H1 (cell line): ENCODE data around the gene NDUFS3. TPM values are rescaled to one million over a fixed set of nuclear protein-coding genes. Genes with fewer than 3 reads are reported as not detected.

Experiments
- CTCF ChIA-PET: fragments of 300-600 bp; sonication (Branson Sonifier 250); formaldehyde crosslinking; loops from one replicate; lab custom pipeline; 2021; ENCODE audit not compliant: partially characterized antibody; lab: Charles Lee
- POLR2A ChIA-PET: fragments of 300-600 bp; sonication (Branson Sonifier 250); formaldehyde crosslinking; loops from one replicate; lab custom pipeline; 2021; ENCODE audit warnings: inconsistent platforms; ENCODE audit not compliant: partially characterized antibody; lab: Charles Lee
- DNase-seq, 2 experiments: peaks; one replicate each; pipeline versions ENCODE4 v3.0.0 to v3.0.0-alpha.2; 2010 to 2022; ENCODE audit warnings: low spot score in 2 of 2, low read depth in 1 of 2, mixed read lengths in 1 of 2
- FAIRE-seq: peaks from 2 replicates; lab custom pipeline; 2011; peaks lifted over from hg19 to GRCh38; lab: Jason Lieb, UNC
- H2AFZ ChIP-seq: 2 replicates; pipeline ENCODE4 v1.8.1; 2012; ENCODE audit warnings: low read length, inconsistent platforms
- H2AK5ac ChIP-seq: 2 replicates; pipeline ENCODE4 v1.6.1; 2013; ENCODE audit warnings: low read depth, low read length
- H2BK120ac ChIP-seq: replicated peaks from 2 replicates; pipeline ENCODE3; 2013; ENCODE audit warnings: low read depth, low read length, inconsistent platforms
- H2BK12ac ChIP-seq: 2 replicates; pipeline ENCODE4 v1.6.1; 2013; ENCODE audit warnings: low read depth, low read length
- H2BK15ac ChIP-seq: 2 replicates; pipeline ENCODE4 v1.6.1; 2013; ENCODE audit warnings: low read length
- H2BK20ac ChIP-seq: 2 replicates; pipeline ENCODE4 v1.6.1; 2013; ENCODE audit warnings: low read length
- H2BK5ac ChIP-seq: 2 replicates; pipeline ENCODE4 v1.6.1; 2013; ENCODE audit warnings: low read depth, low read length
- H3K14ac ChIP-seq: 2 replicates; pipeline ENCODE4 v1.6.1; 2013; ENCODE audit warnings: inconsistent platforms; ENCODE audit not compliant: insufficient read length
- H3K18ac ChIP-seq: 2 replicates; pipeline ENCODE4 v1.6.1; 2013; ENCODE audit warnings: low read length; ENCODE audit errors: extremely low read depth
- H3K23ac ChIP-seq: 2 replicates; pipeline ENCODE4 v1.6.1; 2013; ENCODE audit warnings: inconsistent platforms; ENCODE audit not compliant: insufficient read length
- H3K23me2 ChIP-seq: 2 replicates; pipeline ENCODE4 v1.6.1; 2013; ENCODE audit warnings: low read depth, low read length
- H3K27ac ChIP-seq: 2 replicates; pipeline ENCODE4 v1.6.1; 2011; ENCODE audit warnings: low read depth, low read length, inconsistent platforms
- H3K27me3 ChIP-seq, 4 experiments: replicated peaks in 1 of 4; 1 replicate in 1 of 4; 2 replicates in 3 of 4; pipeline versions ENCODE4 v1.6.1 to v1.8.1; 2011 to 2013; ENCODE audit warnings: low read length in 3 of 4, mild to moderate bottlenecking in 3 of 4, inconsistent platforms in 2 of 4, mixed read lengths in 2 of 4, moderate library complexity in 1 of 4; ENCODE audit not compliant: control insufficient read depth in 3 of 4, insufficient read depth in 3 of 4; ENCODE audit errors: extremely low read depth in 1 of 4
- H3K36me3 ChIP-seq, 4 experiments: 2 replicates each; pipeline versions ENCODE4 v1.6.1 to v1.8.1; 2011 to 2013; ENCODE audit warnings: mild to moderate bottlenecking in 4 of 4, low read length in 3 of 4, moderate library complexity in 2 of 4, control low read depth in 1 of 4, inconsistent platforms in 1 of 4; ENCODE audit not compliant: insufficient read depth in 4 of 4, control insufficient read depth in 2 of 4
- H3K4ac ChIP-seq: replicated peaks from 2 replicates; pipeline ENCODE3; 2013; ENCODE audit warnings: low read length, low read depth, mixed read lengths, inconsistent platforms; ENCODE audit not compliant: insufficient read length
- H3K4me1 ChIP-seq, 4 experiments: replicated peaks in 1 of 4; 1 replicate in 1 of 4; 2 replicates in 3 of 4; pipeline versions ENCODE4 v1.6.1 to v1.8.1; 2011 to 2013; ENCODE audit warnings: low read length in 3 of 4, inconsistent platforms in 2 of 4, mixed read lengths in 1 of 4; ENCODE audit not compliant: insufficient read depth in 4 of 4, control insufficient read depth in 3 of 4
- H3K4me2 ChIP-seq, 2 experiments: 2 replicates each; pipeline versions ENCODE4 v1.6.1 to v1.8.1; 2011 to 2013; ENCODE audit warnings: low read depth in 2 of 2, low read length in 2 of 2, control low read depth in 1 of 2, inconsistent platforms in 1 of 2, mild to moderate bottlenecking in 1 of 2; ENCODE audit not compliant: insufficient read depth in 1 of 2
- H3K4me3 ChIP-seq, 4 experiments: fragments of 200-600, 300-600 bp in 1 of 4; sonication (generic), shearing (Covaris generic), sonication (Bioruptor Twin) in 1 of 4; 2 replicates each; pipeline versions ENCODE4 v1.5.1 to v1.8.1; 2011 to 2016; ENCODE audit warnings: low read length in 4 of 4, low read depth in 3 of 4, control low read depth in 2 of 4, inconsistent platforms in 2 of 4, mild to moderate bottlenecking in 2 of 4, mixed read lengths in 1 of 4, moderate library complexity in 1 of 4; ENCODE audit not compliant: insufficient read depth in 2 of 4; ENCODE audit errors: extremely low read depth in 1 of 4
- H3K56ac ChIP-seq: replicated peaks from 2 replicates; pipeline ENCODE3; 2013; ENCODE audit warnings: low read depth, mild to moderate bottlenecking, mixed read lengths, low read length, inconsistent platforms; ENCODE audit not compliant: insufficient read length
- H3K79me1 ChIP-seq: 2 replicates; pipeline ENCODE4 v1.6.1; 2013; ENCODE audit warnings: low read depth, low read length, control low read depth
- H3K79me2 ChIP-seq, 2 experiments: 2 replicates each; pipeline versions ENCODE4 v1.6.1 to v1.8.1; 2012 to 2013; ENCODE audit warnings: low read length in 2 of 2, mild to moderate bottlenecking in 2 of 2, inconsistent platforms in 1 of 2; ENCODE audit not compliant: insufficient read depth in 2 of 2, control insufficient read depth in 1 of 2
- H3K9ac ChIP-seq, 4 experiments: replicated peaks in 1 of 4; 1 replicate in 1 of 4; 2 replicates in 3 of 4; pipeline versions ENCODE4 v1.6.1 to v1.8.1; 2011 to 2013; ENCODE audit warnings: low read depth in 3 of 4, low read length in 3 of 4, control low read depth in 2 of 4, mild to moderate bottlenecking in 2 of 4, moderate library complexity in 2 of 4, inconsistent platforms in 1 of 4; ENCODE audit errors: extremely low read depth in 1 of 4
- H3K9me3 ChIP-seq, 2 experiments: 2 replicates each; pipeline versions ENCODE4 v1.6.1 to v1.8.1; 2012 to 2013; ENCODE audit warnings: mild to moderate bottlenecking in 2 of 2, moderate library complexity in 2 of 2, control low read depth in 1 of 2, inconsistent platforms in 1 of 2, low read depth in 1 of 2, low read length in 1 of 2, mixed read lengths in 1 of 2; ENCODE audit not compliant: insufficient read depth in 2 of 2
- H4K20me1 ChIP-seq, 2 experiments: replicated peaks in 1 of 2; 2 replicates each; pipeline versions ENCODE3 to v1.8.1; 2011 to 2013; ENCODE audit warnings: inconsistent platforms in 2 of 2, low read length in 2 of 2, mild to moderate bottlenecking in 1 of 2; ENCODE audit not compliant: insufficient read depth in 2 of 2, control insufficient read depth in 1 of 2
- H4K5ac ChIP-seq: 2 replicates; pipeline ENCODE4 v1.6.1; 2013; ENCODE audit warnings: low read length, low read depth, mixed read lengths, inconsistent platforms; ENCODE audit not compliant: insufficient read length
- H4K8ac ChIP-seq: 2 replicates; pipeline ENCODE4 v1.8.0; 2013; ENCODE audit warnings: mild to moderate bottlenecking, moderate library complexity, low read length, inconsistent platforms; ENCODE audit not compliant: insufficient read depth; ENCODE audit errors: extremely low read depth
- H4K91ac ChIP-seq: replicated peaks from 2 replicates; pipeline ENCODE3; 2013; ENCODE audit warnings: low read length, mixed read lengths, inconsistent platforms; ENCODE audit not compliant: insufficient read length
- KDM1A ChIP-seq: fragments of 200-600, 300-600 bp; sonication (generic); IDR thresholded peaks from 2 replicates; pipeline ENCODE4 v1.7.1; 2016; ENCODE audit warnings: mild to moderate bottlenecking, low read length, borderline replicate concordance
- SP4 ChIP-seq: IDR thresholded peaks from 2 replicates; pipeline ENCODE4 v1.6.1; 2012; ENCODE audit warnings: low read length, inconsistent platforms
- WGBS, 2 experiments: shearing (Covaris generic) in 1 of 2; methylation state at CpG; one replicate each; pipeline versions ENCODE4 v1.1.6 to v1.1.7; 2013 to 2015; ENCODE audit warnings: low lambda C conversion rate in 2 of 2, mixed read lengths in 2 of 2, inconsistent platforms in 1 of 2, low coverage in 1 of 2, missing lambda C conversion rate in 1 of 2; ENCODE audit not compliant: insufficient replicate concordance in 2 of 2, insufficient coverage in 1 of 2, insufficient read length in 1 of 2; ENCODE audit errors: extremely low coverage in 1 of 2, missing lambda C conversion rate in 1 of 2; 5-methylcytosine and 5-hydroxymethylcytosine counted together
- polyA plus RNA-seq, 7 experiments: library from polyadenylated mRNA; depleted of rRNA in 3 of 7; stranded (reverse) in 5 of 7; unstranded in 2 of 7; fragments of >200 nt in 5 of 7; fragments of 200-250 nt in 2 of 7; gene quantifications; 1 replicate in 5 of 7; 2 replicates in 1 of 7; 4 replicates in 1 of 7; pipeline versions ENCODE4 v1.2.1 to v1.2.3, GENCODE V29; 2011 to 2013; ENCODE audit warnings: missing spikeins in 2 of 7, mixed read lengths in 2 of 7
- total RNA-seq: library from RNA; stranded (reverse); fragmentation: NEBNext Ultra II Directional; extraction: Animal tissue kit (Norgen Biotek cat#: 25700); gene quantifications from 2 replicates; pipeline ENCODE4 v1.2.1, GENCODE V29; 2021

Gene NDUFS3
- total and polyA plus RNA-seq, 2 of the 8 experiments (the other 6 are each of a cell fraction or from before 2014, with no cell fraction given), result 135 to 241 TPM

DNA sequence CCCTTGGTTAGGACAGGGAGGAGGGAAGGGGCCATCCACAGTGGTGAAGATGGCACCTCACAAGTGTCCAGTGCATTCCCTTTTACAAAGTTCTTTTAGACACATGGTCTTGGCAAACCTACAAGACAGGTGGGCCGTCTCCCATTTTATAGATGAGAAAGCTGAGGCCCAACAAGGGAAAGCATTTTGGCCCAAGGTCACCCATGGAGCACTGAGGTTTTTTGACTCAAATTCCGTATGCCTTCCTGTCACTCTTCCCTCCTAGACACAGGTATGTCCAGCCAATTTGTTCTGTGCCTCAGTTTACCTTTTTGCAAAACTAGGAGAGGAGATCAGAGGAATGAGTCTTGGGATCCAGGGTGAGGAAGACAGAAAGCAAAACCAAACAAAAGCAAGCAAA is 14.1 kb downstream of the NDUFS3 start:
- no peak overlapping the region for H3K27ac ChIP-seq
- H4K20me1 ChIP-seq, result no peaks in the 10 kb centered on the region
- TF ChIP-seq SP4 (no peak), KDM1A (peak; percentile 34; the same call in 1 of the 2 replicates)
- TF ChIP-seq, all 59 proteins: peak for 1
- no peak overlapping the region for H4K5ac ChIP-seq
- peaks cover 2% of the 10 kb centered on the region; the same call in 1 of the 2 replicates for H3K23me2 ChIP-seq
- POLR2A ChIA-PET, result interaction anchor here (2.2 to 5.1 kb wide), 7 partner anchors 7 to 41 kb away, joined by 8 to 42 read pairs (median 10); partner anchors contain the start of genes FAM180B, KBTBD4, NDUFS3 and PTPMT1
- no peak overlapping the region for H3K14ac ChIP-seq
- no peaks in the 10 kb centered on the region for H3K9me3 ChIP-seq
- no peak overlapping the region for H2BK12ac ChIP-seq
- FAIRE-seq, result no peak
- WGBS, 2 experiments, result 95% methylated on average over 2 of the region's 2 CpGs; no CpG with 5 or more reads in 1 of the 2 experiments
- H3K4me3 ChIP-seq, result peak overlapping the region; percentile 49 to 94 (median 63); a peak in 5 of 8 replicates
- H2BK20ac ChIP-seq, result no peak overlapping the region
- H3K27me3 ChIP-seq, result peaks cover 0 to 32% (median 26%) of the 10 kb centered on the region in 4 experiments; a peak in 6 of 7 replicates
- H3K36me3 ChIP-seq, result no peaks in the 10 kb centered on the region
- H2BK5ac ChIP-seq, result no peak overlapping the region
- H3K4ac ChIP-seq, result no peak overlapping the region
- H3K4me1 ChIP-seq, result peaks cover 3 to 8% (median 4%) of the 10 kb centered on the region in 4 experiments; a peak in 6 of 7 replicates
- no peak overlapping the region for H2BK120ac ChIP-seq
- H3K79me1 ChIP-seq, result no peaks in the 10 kb centered on the region
- H3K4me2 ChIP-seq, result peak overlapping the region; percentile 66 to 69
- H3K9ac ChIP-seq, result no peak overlapping the region
- no peaks in the 10 kb centered on the region for H3K79me2 ChIP-seq
- H4K8ac ChIP-seq, result no peak overlapping the region
- no peak overlapping the region for H3K18ac ChIP-seq
- no peak overlapping the region for H3K56ac ChIP-seq
- no peak overlapping the region for H4K91ac ChIP-seq
- DNase-seq, result no peak
- no peak overlapping the region for H2AFZ ChIP-seq
- no peak overlapping the region for H2BK15ac ChIP-seq
- H3K23ac ChIP-seq, result no peak overlapping the region
- CTCF ChIA-PET, result interaction anchor here (0.7 to 2.8 kb wide), 3 partner anchors 16 to 260 kb away, joined by 3 to 8 read pairs (median 7); no protein-coding TSS in a partner anchor
- no peak overlapping the region for H2AK5ac ChIP-seq
